Measurements from ENCODE around the gene ARL4C.

The ARL4C gene

DNA sequence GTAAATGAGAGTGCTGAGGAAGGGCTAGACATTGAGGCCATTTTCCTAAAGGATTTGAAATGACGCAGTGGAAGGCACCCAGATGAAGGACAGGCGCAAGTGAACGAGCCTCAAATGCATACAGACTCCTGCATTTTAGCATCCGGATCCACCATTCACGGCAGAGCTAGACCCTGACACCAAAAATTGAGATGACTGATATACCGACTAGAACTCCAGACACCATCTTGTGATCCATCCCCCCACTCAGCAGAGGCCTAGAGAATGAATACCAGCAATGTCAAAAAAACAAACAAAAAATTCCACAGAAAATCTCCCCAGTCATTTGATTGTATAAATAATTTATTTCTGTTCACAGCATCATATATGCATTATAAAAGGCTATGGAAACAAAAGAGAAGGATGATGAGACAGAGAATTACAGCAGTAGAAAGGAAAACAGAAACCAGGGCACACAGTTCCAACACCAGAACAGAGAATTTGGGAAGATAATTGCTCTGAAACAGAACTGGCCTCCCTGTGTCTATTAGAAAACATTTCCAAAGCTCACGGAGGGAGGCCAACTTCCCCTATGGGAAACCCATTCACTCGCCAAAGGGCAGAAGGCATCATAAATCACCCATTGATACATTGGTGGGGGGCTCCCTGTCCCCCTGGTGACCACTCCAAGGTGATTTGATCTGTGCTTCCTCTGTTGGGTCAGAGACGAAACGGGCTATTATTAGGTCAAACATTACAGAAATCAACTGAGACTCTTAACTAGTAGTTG, 4.0 kb downstream of the ARL4C start:
- no peaks in the 10 kb centered on the region for H3K36me3 ChIP-seq
- TF ChIP-seq, protein P1, sequence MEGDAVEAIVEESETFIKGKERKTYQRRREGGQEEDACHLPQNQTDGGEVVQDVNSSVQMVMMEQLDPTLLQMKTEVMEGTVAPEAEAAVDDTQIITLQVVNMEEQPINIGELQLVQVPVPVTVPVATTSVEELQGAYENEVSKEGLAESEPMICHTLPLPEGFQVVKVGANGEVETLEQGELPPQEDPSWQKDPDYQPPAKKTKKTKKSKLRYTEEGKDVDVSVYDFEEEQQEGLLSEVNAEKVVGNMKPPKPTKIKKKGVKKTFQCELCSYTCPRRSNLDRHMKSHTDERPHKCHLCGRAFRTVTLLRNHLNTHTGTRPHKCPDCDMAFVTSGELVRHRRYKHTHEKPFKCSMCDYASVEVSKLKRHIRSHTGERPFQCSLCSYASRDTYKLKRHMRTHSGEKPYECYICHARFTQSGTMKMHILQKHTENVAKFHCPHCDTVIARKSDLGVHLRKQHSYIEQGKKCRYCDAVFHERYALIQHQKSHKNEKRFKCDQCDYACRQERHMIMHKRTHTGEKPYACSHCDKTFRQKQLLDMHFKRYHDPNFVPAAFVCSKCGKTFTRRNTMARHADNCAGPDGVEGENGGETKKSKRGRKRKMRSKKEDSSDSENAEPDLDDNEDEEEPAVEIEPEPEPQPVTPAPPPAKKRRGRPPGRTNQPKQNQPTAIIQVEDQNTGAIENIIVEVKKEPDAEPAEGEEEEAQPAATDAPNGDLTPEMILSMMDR (IDR thresholded peaks at IDR 0.05), result no peak
- H3K27ac ChIP-seq, result no peak overlapping the region
- DNase-seq, result no peak
- no peaks in the 10 kb centered on the region for H3K9me3 ChIP-seq
- H3K27me3 ChIP-seq, result peaks cover 0 to 3% of the 10 kb centered on the region in 2 donors
- peaks cover 0 to 23% (median 17%) of the 10 kb centered on the region in 4 donors for H3K4me1 ChIP-seq
- intact Hi-C loops (cut with DNase I; ENCODE audit: low total_unique reads), result no loop called here
- H3K4me3 ChIP-seq, result no peak overlapping the region

DNA sequence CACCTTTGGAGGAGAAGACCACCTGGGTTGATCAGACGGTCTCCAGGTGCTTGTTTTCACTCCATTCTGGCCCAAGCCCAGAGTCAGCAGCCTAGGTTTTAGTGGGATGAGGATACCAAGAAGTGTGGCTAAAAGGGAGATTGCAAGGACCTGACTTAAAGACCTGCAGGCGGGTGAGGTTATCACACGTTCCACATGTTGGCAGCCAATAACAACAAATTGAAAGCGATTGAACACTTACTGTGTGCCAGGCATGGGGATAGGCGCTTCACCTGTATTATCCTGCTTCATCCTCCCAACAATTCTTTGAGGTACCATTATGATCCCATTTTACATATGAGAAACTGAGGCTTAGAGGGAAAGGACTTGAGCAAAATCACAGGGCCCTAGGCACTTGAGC, 5.0 kb downstream of the ARL4C start:
- no peaks in the 10 kb centered on the region for H3K36me3 ChIP-seq
- peaks cover 0 to 21% (median 15%) of the 10 kb centered on the region in 4 donors for H3K4me1 ChIP-seq
- intact Hi-C loops (cut with DNase I; ENCODE audit: low total_unique reads), result no loop called here
- H3K4me3 ChIP-seq, result no peak overlapping the region
- H3K9me3 ChIP-seq, result no peaks in the 10 kb centered on the region
- TF ChIP-seq, protein P1 (IDR thresholded peaks at IDR 0.05), result no peak
- no peak overlapping the region for H3K27ac ChIP-seq
- no peak for DNase-seq
- peaks cover 0 to 3% of the 10 kb centered on the region in 2 donors for H3K27me3 ChIP-seq

DNA sequence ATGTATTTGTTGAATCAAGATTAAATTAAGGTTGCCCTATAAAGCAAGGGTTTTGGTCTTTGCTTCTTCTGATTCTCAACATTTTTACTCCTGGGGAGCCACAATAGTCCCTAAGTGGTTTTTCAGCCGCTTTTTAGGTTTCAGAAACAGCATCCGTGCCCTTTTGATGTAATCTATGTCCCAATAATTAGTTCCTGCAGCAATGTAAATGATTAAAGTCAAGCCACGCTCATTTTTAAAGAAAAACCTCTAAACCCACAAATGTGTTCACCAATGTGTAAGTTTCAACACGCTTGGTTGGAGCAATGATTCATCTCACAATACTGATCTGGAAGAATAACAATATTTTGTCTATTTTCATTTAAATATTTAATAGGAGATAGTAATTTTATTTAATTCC, 5.6 kb downstream of the ARL4C start:
- intact Hi-C loops (cut with DNase I; ENCODE audit: low total_unique reads), result no loop called here
- Histone ChIP-seq H3K4me3 (no peak overlapping the region), H3K27me3 (peaks cover 0 to 3% of the 10 kb centered on the region in 2 donors), H3K36me3 (no peaks in the 10 kb centered on the region), H3K27ac (no peak overlapping the region), H3K9me3 (no peaks in the 10 kb centered on the region), H3K4me1 (peaks cover 0 to 21% (median 14%) of the 10 kb centered on the region in 4 donors)
- TF ChIP-seq, protein P1 (IDR thresholded peaks at IDR 0.05), result no peak
- no peak for DNase-seq

DNA sequence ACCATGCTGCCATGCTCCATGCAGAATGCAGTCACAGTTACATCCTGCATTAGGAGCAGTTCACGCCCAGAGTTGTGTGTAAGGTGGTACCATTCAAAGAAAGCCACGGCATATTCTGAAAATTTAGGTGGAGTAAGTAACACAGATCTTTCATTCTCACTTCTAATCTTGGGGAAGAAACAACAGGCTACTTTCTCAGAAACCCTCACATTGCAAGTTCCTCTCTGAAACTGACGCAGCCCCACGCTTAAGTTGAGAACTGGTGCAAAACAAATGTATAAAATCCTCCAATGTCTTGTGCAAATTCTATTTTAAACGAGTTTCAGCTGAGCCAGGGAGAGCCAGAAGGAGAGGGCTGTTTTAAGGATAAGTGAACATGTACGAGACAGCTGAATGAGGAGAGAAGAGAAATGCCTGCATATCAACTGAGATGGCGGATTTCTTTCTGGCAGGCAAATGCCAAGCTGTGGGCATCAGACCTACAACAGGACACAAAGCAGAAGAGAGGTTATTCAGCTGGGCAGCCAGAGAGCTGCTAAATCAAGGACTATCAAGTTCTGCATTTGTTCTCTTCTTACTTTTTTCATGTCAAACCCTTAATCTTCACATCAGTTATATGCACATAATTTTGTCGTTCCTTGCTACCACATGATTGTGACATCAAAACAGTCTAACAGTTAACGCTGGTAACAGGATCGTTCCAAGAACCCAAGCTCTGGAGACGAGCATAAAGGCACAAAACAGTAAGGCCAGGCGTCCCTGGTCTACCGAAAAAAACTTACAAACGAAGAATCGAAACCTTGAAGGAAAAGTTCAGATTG, 6.4 kb downstream of the ARL4C start:
- TF ChIP-seq, protein P1 (IDR thresholded peaks at IDR 0.05), result no peak
- H3K9me3 ChIP-seq, result no peaks in the 10 kb centered on the region
- H3K27me3 ChIP-seq, result peaks cover 0 to 3% of the 10 kb centered on the region in 2 donors
- H3K4me1 ChIP-seq, result peaks cover 0 to 13% (median 7%) of the 10 kb centered on the region in 4 donors
- no peak overlapping the region for H3K27ac ChIP-seq
- no peak overlapping the region for H3K4me3 ChIP-seq
- no peak for DNase-seq
- intact Hi-C loops (cut with DNase I; ENCODE audit: low total_unique reads), result no loop called here
- no peaks in the 10 kb centered on the region for H3K36me3 ChIP-seq

DNA sequence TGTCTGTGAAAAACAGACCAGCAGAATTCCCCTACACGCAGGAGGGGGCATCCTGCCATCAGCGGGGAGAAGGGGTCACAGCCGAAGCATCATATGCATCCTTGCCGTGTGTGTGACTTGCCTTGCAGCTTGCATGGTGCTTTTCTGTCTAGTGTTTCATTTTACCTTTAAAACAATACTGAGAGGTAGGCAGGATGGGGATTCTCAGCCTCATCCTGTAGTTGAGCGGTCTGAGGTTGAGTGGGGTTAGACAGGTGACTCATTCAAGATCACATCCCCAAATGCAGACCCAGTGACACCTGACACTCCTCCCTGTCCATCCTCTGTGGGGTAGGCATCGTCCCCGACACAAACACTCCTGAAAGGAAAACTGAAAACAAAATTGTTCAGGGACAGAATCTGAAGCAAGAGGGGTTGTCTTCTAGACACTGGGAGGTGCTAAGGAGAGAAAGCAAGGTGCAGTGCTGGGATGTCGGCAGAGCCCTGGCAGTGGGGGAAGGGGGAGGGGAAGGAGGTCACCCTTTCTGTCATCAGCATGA, 7.9 kb downstream of the ARL4C start:
- DNase-seq, result no peak
- Histone ChIP-seq H3K4me3 (no peak overlapping the region), H3K27ac (no peak overlapping the region), H3K9me3 (no peaks in the 10 kb centered on the region), H3K4me1 (no peaks in the 10 kb centered on the region), H3K36me3 (no peaks in the 10 kb centered on the region), H3K27me3 (peaks cover 0 to 3% of the 10 kb centered on the region in 2 donors)
- intact Hi-C loops (cut with DNase I; ENCODE audit: low total_unique reads), result no loop called here
- TF ChIP-seq, protein P1 (IDR thresholded peaks at IDR 0.05), result no peak
